ENCODE measurements around the gene TMEM223. TPM values are rescaled to one million over a fixed set of nuclear protein-coding genes. Genes with fewer than 3 reads are reported as not detected.

TMEM223 gene
- total and polyA plus RNA-seq, 12 donors = 12.6 to 49.1 (median 29.4) TPM

DNA sequence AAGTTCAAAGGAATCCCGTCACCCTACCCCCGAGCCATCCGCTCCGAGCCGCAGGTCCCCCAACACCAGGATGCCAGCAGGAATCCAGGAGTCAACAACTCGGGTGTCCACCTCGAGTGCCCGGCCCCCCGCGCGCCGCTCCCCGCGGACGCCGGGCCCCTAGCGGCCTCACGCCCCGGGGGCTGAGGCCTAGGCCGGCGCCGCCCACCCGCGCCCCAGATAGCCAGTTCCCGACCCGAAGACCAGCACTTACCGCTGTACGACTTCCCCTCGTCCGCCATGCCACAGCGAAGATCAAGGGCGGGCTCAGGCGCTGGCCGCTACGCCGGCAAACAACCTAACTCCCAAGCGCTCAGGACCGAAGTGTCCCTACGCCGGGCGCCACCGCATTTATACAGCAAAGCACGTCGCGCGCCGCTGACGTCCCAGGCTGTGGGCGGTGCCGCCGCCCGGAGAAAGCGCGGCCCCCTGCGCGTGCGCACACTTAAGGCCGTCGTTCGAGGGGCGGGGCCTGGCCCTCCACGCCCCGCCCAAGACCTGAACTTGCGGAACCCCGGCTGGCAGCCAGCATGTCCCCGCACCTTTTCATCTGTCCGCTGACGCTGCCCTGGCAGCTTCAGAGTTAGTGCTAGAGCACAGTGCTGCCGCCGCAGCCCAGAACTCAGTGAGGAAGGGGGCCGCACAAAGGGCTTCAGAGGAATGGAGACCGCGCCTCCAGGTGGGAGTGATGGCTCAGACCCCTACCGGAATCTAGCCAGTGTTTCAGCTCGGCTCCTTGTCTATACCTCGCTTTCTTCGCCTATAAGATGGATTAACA lies 13.5 kb upstream of the TMEM223 start, which contains the start of gene NXF1:
Gene NXF1 (minus strand): TSS at position 365 of the 817 bp plus-strand sequence. CDS start 84 bp downstream, at position 281.
- Histone ChIP-seq H3K27ac (peak within 1 kb of the TSS; percentile 65 to 93 (median 89)), H3K27me3 (no peaks in the 10 kb centered on the region), H3K4me3 (peak within 1 kb of the TSS; percentile 25 to 69 (median 54)), H3K36me3 (replicated peaks in 1 of 2) (peaks cover 0 to 32% of the 10 kb centered on the region in 2 donors), H3K9me3 (replicated peaks in 1 of 3) (no peaks in the 10 kb centered on the region), H3K4me1 (replicated peaks in 1 of 2) (peaks cover 15 to 28% of the 10 kb centered on the region in 2 donors)
- intact Hi-C loops (cut with DNase I) = no loop called here
- WGBS, 4 donors = 0 to 1% (median 0%) methylated on average over 3 to 77 of the region's 77 CpGs
- TF ChIP-seq POLR2A (IDR thresholded peaks at IDR 0.05) = peak; percentile 100
- TF ChIP-seq, protein P1, sequence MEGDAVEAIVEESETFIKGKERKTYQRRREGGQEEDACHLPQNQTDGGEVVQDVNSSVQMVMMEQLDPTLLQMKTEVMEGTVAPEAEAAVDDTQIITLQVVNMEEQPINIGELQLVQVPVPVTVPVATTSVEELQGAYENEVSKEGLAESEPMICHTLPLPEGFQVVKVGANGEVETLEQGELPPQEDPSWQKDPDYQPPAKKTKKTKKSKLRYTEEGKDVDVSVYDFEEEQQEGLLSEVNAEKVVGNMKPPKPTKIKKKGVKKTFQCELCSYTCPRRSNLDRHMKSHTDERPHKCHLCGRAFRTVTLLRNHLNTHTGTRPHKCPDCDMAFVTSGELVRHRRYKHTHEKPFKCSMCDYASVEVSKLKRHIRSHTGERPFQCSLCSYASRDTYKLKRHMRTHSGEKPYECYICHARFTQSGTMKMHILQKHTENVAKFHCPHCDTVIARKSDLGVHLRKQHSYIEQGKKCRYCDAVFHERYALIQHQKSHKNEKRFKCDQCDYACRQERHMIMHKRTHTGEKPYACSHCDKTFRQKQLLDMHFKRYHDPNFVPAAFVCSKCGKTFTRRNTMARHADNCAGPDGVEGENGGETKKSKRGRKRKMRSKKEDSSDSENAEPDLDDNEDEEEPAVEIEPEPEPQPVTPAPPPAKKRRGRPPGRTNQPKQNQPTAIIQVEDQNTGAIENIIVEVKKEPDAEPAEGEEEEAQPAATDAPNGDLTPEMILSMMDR (IDR thresholded peaks at IDR 0.05) = peak in 4 of 6 experiments; percentile 24 to 41 (median 38)
- DNase-seq = peak; percentile 92 to 97 (median 96)

- peak overlapping the region; percentile 65 to 93 (median 89) for H3K27ac ChIP-seq
- intact Hi-C loops (cut with DNase I) = no loop called here
- TF ChIP-seq POLR2A (IDR thresholded peaks at IDR 0.05) = peak in 1 of 2 donors; percentile 46
- TF ChIP-seq, protein P1 (IDR thresholded peaks at IDR 0.05) = no peak
- WGBS, 4 donors = 1 to 5% (median 2%) methylated on average over 14 of the region's 14 CpGs
- H3K27me3 ChIP-seq = no peaks in the 10 kb centered on the region
- peaks cover 15 to 28% of the 10 kb centered on the region in 2 donors for H3K4me1 ChIP-seq (replicated peaks in 1 of 2)
- peak in 5 of 7 donors; percentile 32 to 66 (median 50) for DNase-seq
- H3K9me3 ChIP-seq (replicated peaks in 1 of 3) = no peaks in the 10 kb centered on the region
- H3K4me3 ChIP-seq = peak overlapping the region; percentile 25 to 69 (median 54)
- peaks cover 0 to 40% of the 10 kb centered on the region in 2 donors for H3K36me3 ChIP-seq (replicated peaks in 1 of 2)
Measured at GRCh38 chr11:62804310-62805075, 12.7 kb upstream of the TMEM223 start.

DNA sequence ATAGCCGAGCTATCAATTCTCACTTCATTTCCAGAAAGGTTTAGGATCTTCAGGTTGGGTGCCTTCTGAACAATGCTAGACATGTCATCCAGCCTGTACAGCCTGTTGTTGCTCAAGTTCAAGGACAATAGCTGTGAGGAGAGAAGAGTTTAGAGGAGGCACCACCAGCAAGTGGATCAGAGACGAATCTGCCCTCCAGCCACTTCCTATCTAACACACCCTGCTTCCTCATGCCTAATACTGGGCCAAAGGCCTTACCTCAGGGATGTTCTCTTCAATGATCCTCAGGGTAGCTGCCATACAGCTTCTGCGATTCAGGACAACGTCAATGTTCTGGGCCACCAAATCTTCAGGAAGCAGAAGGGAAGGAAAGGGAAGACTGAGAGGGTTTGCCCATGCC lies 9.3 kb upstream of the TMEM223 start:
- Histone ChIP-seq H3K9me3 (replicated peaks in 1 of 3) (no peaks in the 10 kb centered on the region), H3K4me3 (no peak overlapping the region), H3K4me1 (replicated peaks in 1 of 2) (peaks cover 11 to 22% of the 10 kb centered on the region in 2 donors), H3K27me3 (no peaks in the 10 kb centered on the region), H3K27ac (no peak overlapping the region), H3K36me3 (replicated peaks in 1 of 2) (peaks cover 0 to 75% of the 10 kb centered on the region in 2 donors)
- no peak for TF ChIP-seq POLR2A (IDR thresholded peaks at IDR 0.05)
- TF ChIP-seq, protein P1 (IDR thresholded peaks at IDR 0.05) = no peak
- WGBS, 4 donors = 69 to 78% (median 76%) methylated on average over 4 of the region's 4 CpGs
- intact Hi-C loops (cut with DNase I) = no loop called here
- DNase-seq = no peak

DNA sequence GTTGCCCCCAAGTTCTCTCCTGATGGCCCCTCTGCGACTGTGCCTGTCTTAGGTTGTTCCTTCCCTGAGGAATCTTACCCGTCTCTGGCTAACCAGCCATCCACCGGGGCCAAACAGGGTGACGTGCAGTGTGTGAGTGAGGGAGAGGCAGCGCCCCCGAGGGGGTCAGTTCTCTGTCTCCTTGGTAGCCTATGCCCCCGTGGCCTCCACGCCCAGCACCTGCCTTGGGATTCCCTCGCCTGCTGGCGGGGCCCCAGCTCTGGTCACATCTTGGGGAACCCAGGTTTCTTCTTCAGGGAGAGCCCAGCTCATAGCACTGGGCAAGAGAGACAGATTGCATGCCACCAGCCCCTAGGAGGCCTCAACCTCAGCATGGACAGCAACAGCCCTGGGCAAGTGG lies 7.7 kb upstream of the TMEM223 start:
- no peak overlapping the region for H3K27ac ChIP-seq
- H3K4me1 ChIP-seq (replicated peaks in 1 of 2) = peaks cover 7 to 18% of the 10 kb centered on the region in 2 donors
- peaks cover 0 to 90% of the 10 kb centered on the region in 2 donors for H3K36me3 ChIP-seq (replicated peaks in 1 of 2)
- intact Hi-C loops (cut with DNase I) = loop anchor here in 1 of 2 donors (10.0 kb wide), 1 partner anchor 65 kb away; no protein-coding TSS in a partner anchor
- TF ChIP-seq, protein P1 (IDR thresholded peaks at IDR 0.05) = no peak
- no peak for TF ChIP-seq POLR2A (IDR thresholded peaks at IDR 0.05)
- no peaks in the 10 kb centered on the region for H3K9me3 ChIP-seq (replicated peaks in 1 of 3)
- no peaks in the 10 kb centered on the region for H3K27me3 ChIP-seq
- DNase-seq = no peak
- WGBS, 4 donors = 79 to 90% (median 89%) methylated on average over 5 to 10 of the region's 10 CpGs
- H3K4me3 ChIP-seq = no peak overlapping the region

Data from adrenal gland (tissue), 12 donors.